SK-N-SH (cell line): ENCODE results near the gene FOXR1. TPM values are rescaled to one million over a fixed set of nuclear protein-coding genes. Genes with fewer than 3 reads are reported as not detected.

Experiments
- CTCF ChIA-PET: fragments of 300-600, 350-600 bp; formaldehyde crosslinking; extraction: SDS; loops from one replicate; lab custom pipeline; 2021; lab: Yijun Ruan, JAX
- POLR2A ChIA-PET: fragments of 350-600 bp; sonication (Branson Sonifier 250); formaldehyde crosslinking; extraction: SDS; loops from one replicate; lab custom pipeline; 2020; ENCODE audit warnings: antibody characterized with exemption, inconsistent platforms; lab: Yijun Ruan, JAX
- DNase-seq: peaks from one replicate; pipeline ENCODE4 v3.0.0; 2012
- H2AFZ ChIP-seq: fragments of 200-600 bp; sonication (generic); 2 replicates; pipeline ENCODE4 v1.8.1; 2016; ENCODE audit warnings: antibody characterized with exemption, mild to moderate bottlenecking, low read depth
- H3F3A ChIP-seq: fragments of 200-600 bp; sonication (generic); replicated peaks from 2 replicates; pipeline ENCODE3; 2016; ENCODE audit warnings: antibody characterized with exemption, mild to moderate bottlenecking; ENCODE audit not compliant: insufficient read depth
- H3K27ac ChIP-seq, 2 experiments: fragments of 200-500 bp in 1 of 2; fragments of 200-600 bp in 1 of 2; sonication (Bioruptor generic) in 1 of 2; sonication (generic), shearing (Covaris generic) in 1 of 2; 2 replicates each; pipeline versions ENCODE4 v1.5.1 to v1.6.1; 2014 to 2016; ENCODE audit warnings: low read depth in 2 of 2, inconsistent platforms in 1 of 2, low read length in 1 of 2, mild to moderate bottlenecking in 1 of 2, mixed read lengths in 1 of 2
- H3K27me3 ChIP-seq: fragments of 200-600 bp; sonication (generic), shearing (Covaris generic); 2 replicates; pipeline ENCODE4 v1.6.1; 2016; ENCODE audit warnings: mixed run types; ENCODE audit not compliant: insufficient read depth
- H3K36me3 ChIP-seq, 2 experiments: fragments of 200-500 bp in 1 of 2; fragments of 200-600 bp in 1 of 2; sonication (Bioruptor generic) in 1 of 2; sonication (generic) in 1 of 2; replicated peaks in 1 of 2; 2 replicates each; pipeline versions ENCODE3 to v1.5.1; 2014 to 2016; ENCODE audit warnings: low read length in 1 of 2, mild to moderate bottlenecking in 1 of 2; ENCODE audit not compliant: insufficient read depth in 2 of 2, control insufficient read depth in 1 of 2
- H3K4me1 ChIP-seq, 2 experiments: fragments of 200-500 bp in 1 of 2; fragments of 200-600 bp in 1 of 2; sonication (Bioruptor generic) in 1 of 2; sonication (generic), shearing (Covaris generic) in 1 of 2; 2 replicates each; pipeline versions ENCODE4 v1.5.1 to v1.6.1; 2014 to 2016; ENCODE audit warnings: low read depth in 1 of 2, low read length in 1 of 2, mixed run types in 1 of 2; ENCODE audit not compliant: insufficient read depth in 2 of 2, control insufficient read depth in 1 of 2
- H3K4me2 ChIP-seq: fragments of 200-600 bp; sonication (generic), shearing (Covaris generic); 2 replicates; pipeline ENCODE4 v1.6.1; 2017; ENCODE audit warnings: mixed run types
- H3K4me3 ChIP-seq, 2 experiments: fragments of 200-500 bp in 1 of 2; fragments of 200-600 bp in 1 of 2; sonication (Bioruptor generic) in 1 of 2; sonication (generic), shearing (Covaris generic) in 1 of 2; 2 replicates each; pipeline versions ENCODE4 v1.5.1 to v1.8.1; 2014 to 2016; ENCODE audit warnings: low read depth in 2 of 2, inconsistent platforms in 1 of 2, low read length in 1 of 2, mild to moderate bottlenecking in 1 of 2, mixed read lengths in 1 of 2, moderate library complexity in 1 of 2
- H3K79me2 ChIP-seq: fragments of 200-600 bp; sonication (generic); 2 replicates; pipeline ENCODE4 v1.8.1; 2017; ENCODE audit warnings: mild to moderate bottlenecking; ENCODE audit not compliant: insufficient read depth
- H3K9ac ChIP-seq: fragments of 200-600 bp; sonication (generic); 2 replicates; pipeline ENCODE4 v1.6.1; 2017; ENCODE audit warnings: mixed run types
- H3K9me2 ChIP-seq: fragments of 200-600 bp; sonication (generic); 2 replicates; pipeline ENCODE4 v1.6.1; 2017; ENCODE audit warnings: mixed run types
- H3K9me3 ChIP-seq: fragments of 200-600 bp; sonication (generic); 2 replicates; pipeline ENCODE4 v1.6.1; 2017; ENCODE audit warnings: mixed run types, mild to moderate bottlenecking, moderate library complexity
- H4K20me1 ChIP-seq: fragments of 200-600 bp; sonication (generic); 2 replicates; pipeline ENCODE4 v1.6.1; 2017; ENCODE audit warnings: mild to moderate bottlenecking, mixed run types; ENCODE audit not compliant: insufficient read depth
- CHD2 ChIP-seq: fragments of 150-350 bp; IDR thresholded peaks from 2 replicates; pipeline ENCODE4 v1.6.1; 2018; ENCODE audit warnings: low read length; ENCODE audit not compliant: partially characterized antibody
- ELF1 ChIP-seq: IDR thresholded peaks from 2 replicates; pipeline ENCODE4 v1.4.0; 2012
- EZH2phosphoT487 ChIP-seq: fragments of 200-600 bp; sonication (generic); IDR thresholded peaks from 2 replicates; pipeline ENCODE4 v1.6.1; 2017; ENCODE audit warnings: low read depth, mixed run types, mild to moderate bottlenecking, antibody characterized with exemption, moderate library complexity, borderline replicate concordance
- FOSL2 ChIP-seq: IDR thresholded peaks from 2 replicates; pipeline ENCODE4 v1.4.0; 2012; ENCODE audit warnings: low read depth, mild to moderate bottlenecking, moderate library complexity, borderline replicate concordance
- FOXM1 ChIP-seq: IDR thresholded peaks from 2 replicates; pipeline ENCODE4 v1.4.0; 2012; ENCODE audit warnings: low read depth, mild to moderate bottlenecking
- GABPA ChIP-seq: IDR thresholded peaks from 2 replicates; pipeline ENCODE4 v1.4.0; 2012; ENCODE audit warnings: low read depth, mild to moderate bottlenecking
- JUND ChIP-seq: IDR thresholded peaks from 2 replicates; pipeline ENCODE4 v1.4.0; 2012
- NFIC ChIP-seq: IDR thresholded peaks from 2 replicates; pipeline ENCODE4 v1.4.0; 2012; ENCODE audit warnings: borderline replicate concordance
- PBX3 ChIP-seq: IDR thresholded peaks from 2 replicates; pipeline ENCODE4; 2012
- RCOR1 ChIP-seq: fragments of 150-350 bp; IDR thresholded peaks from 2 replicates; pipeline ENCODE4 v1.6.1; 2017; ENCODE audit warnings: antibody characterized with exemption, low read length
- REST ChIP-seq: IDR thresholded peaks from 2 replicates; pipeline ENCODE4 v1.6.1; 2012; ENCODE audit warnings: mild to moderate bottlenecking, low read depth, low read length, moderate library complexity
- SIN3A ChIP-seq: IDR thresholded peaks from 2 replicates; pipeline ENCODE4 v1.6.1; 2012; ENCODE audit warnings: low read depth, mild to moderate bottlenecking, low read length, moderate library complexity, borderline replicate concordance
- SMC3 ChIP-seq: IDR thresholded peaks from 2 replicates; pipeline ENCODE4 v1.6.1; 2012; ENCODE audit warnings: low read depth, low read length, improper control_type of control experiment
- TEAD4 ChIP-seq: IDR thresholded peaks from 2 replicates; pipeline ENCODE4 v1.4.0; 2012; ENCODE audit warnings: mild to moderate bottlenecking, borderline replicate concordance; ENCODE audit not compliant: insufficient read depth
- USF1 ChIP-seq: IDR thresholded peaks from 2 replicates; pipeline ENCODE4 v1.4.0; 2012; ENCODE audit warnings: low read depth, borderline replicate concordance
- USF2 ChIP-seq: fragments of 150-350 bp; IDR thresholded peaks from 2 replicates; pipeline ENCODE4 v1.6.1; 2017; ENCODE audit warnings: antibody characterized with exemption, low read length, low read depth, borderline replicate concordance
- WGBS: methylation state at CpG from one replicate; pipeline ENCODE4 v1.1.6; 2017; ENCODE audit warnings: low lambda C conversion rate; 5-methylcytosine and 5-hydroxymethylcytosine counted together
- polyA plus RNA-seq, 3 experiments: library from polyadenylated mRNA; depleted of rRNA; stranded (reverse); fragments of >200 nt; gene quantifications; 2 replicates each; pipeline ENCODE4 v1.2.3, GENCODE V29; 2012

Gene FOXR1
- polyA plus RNA-seq, 1 of the 3 experiments (the other 2 are of a cell fraction): not detected

GRCh38 chr11:118998388-118998717, 26.8 kb downstream of the FOXR1 start:
- Histone ChIP-seq H3K79me2 (peaks cover 58% of the 10 kb centered on the region), H4K20me1 (no peaks in the 10 kb centered on the region), H2AFZ (peak overlapping the region; percentile 99; the same call in 1 of the 2 replicates), H3K4me1 (peaks cover 5 to 16% of the 10 kb centered on the region in 2 experiments; a peak in 3 of 4 replicates), H3K9ac (peak overlapping the region; percentile 78), H3K27ac (peak overlapping the region; percentile 53 to 69), H3F3A (peaks cover 23% of the 10 kb centered on the region), H3K36me3 (peaks cover 3 to 34% of the 10 kb centered on the region in 2 experiments), H3K9me2 (no peaks in the 10 kb centered on the region), H3K4me3 (peak overlapping the region; percentile 77 to 97), H3K4me2 (peak overlapping the region; percentile 98), H3K9me3 (no peaks in the 10 kb centered on the region), H3K27me3 (no peaks in the 10 kb centered on the region)
- 2% methylated on average over 18 of the region's 19 CpGs for WGBS
- POLR2A ChIA-PET: interaction anchor here (0.6 to 1.6 kb wide), 4 partner anchors 9 to 207 kb away, joined by 3 to 5 read pairs (median 3); partner anchors contain the start of gene DDX6
- CTCF ChIA-PET: interaction anchor here (1.2 to 4.1 kb wide), 4 partner anchors 14 to 309 kb away, joined by 3 to 13 read pairs (median 4); partner anchors contain the start of genes BCL9L and UPK2
- no peak for DNase-seq
- TF ChIP-seq RCOR1: no peak
- TF ChIP-seq SIN3A: no peak
- TF ChIP-seq USF1: no peak
- TF ChIP-seq REST: no peak
- TF ChIP-seq FOXM1: no peak
- TF ChIP-seq ELF1: no peak
- no peak for TF ChIP-seq NFIC
- no peak for TF ChIP-seq FOSL2
- no peak for TF ChIP-seq USF2
- no peak for TF ChIP-seq EZH2phosphoT487
- TF ChIP-seq TEAD4: no peak
- no peak for TF ChIP-seq PBX3
- no peak for TF ChIP-seq GABPA
- TF ChIP-seq CHD2: no peak
- no peak for TF ChIP-seq SMC3
- no peak for TF ChIP-seq JUND
